PC-3 (cell line): Measurements from ENCODE around the gene MYO9A. TPM values are rescaled to one million over a fixed set of nuclear protein-coding genes. Genes with fewer than 3 reads are reported as not detected.

ENCODE experiments used
- ATAC-seq: fragments of 200-7000 bp; cut with Tn5 transposase; 2 replicates; pipeline ENCODE4 v1.9.1; 2020; ENCODE audit warnings: mild to moderate bottlenecking, moderate library complexity
- Bru-seq: library from RNA; stranded (reverse); fragments of 400-500 nt; gene quantifications from one replicate; lab custom pipeline; 2021; lab: Mats Ljungman, UMichigan
- BruChase-seq, 2 experiments: library from RNA; stranded (reverse); fragments of 400-500 nt; gene quantifications; one replicate each; lab custom pipeline; 2021; lab: Mats Ljungman, UMichigan
- BruUV-seq: library from RNA; stranded (reverse); fragments of 400-500 nt; replicated peaks from 2 replicates; lab custom pipeline; 2021; lab: Mats Ljungman, UMichigan
- CTCF ChIA-PET: fragments of 300-600 bp; sonication (Branson Sonifier 250); formaldehyde crosslinking; loops from one replicate; lab custom pipeline; 2022; ENCODE audit warnings: antibody characterized with exemption; lab: Charles Lee
- POLR2A ChIA-PET: fragments of 300-600 bp; sonication (Branson Sonifier 250); formaldehyde crosslinking; loops from one replicate; lab custom pipeline; 2022; ENCODE audit warnings: antibody characterized with exemption; ENCODE audit not compliant: unreplicated experiment; lab: Charles Lee
- DNase-seq: peaks from one replicate; pipeline ENCODE4 v3.0.0-alpha.2; 2015
- H2AFZ ChIP-seq: fragments of 300-600 bp; sonication (generic); 2 replicates; pipeline ENCODE4 v1.6.0; 2016; ENCODE audit warnings: antibody characterized with exemption, low read length
- H3F3A ChIP-seq: fragments of 300-600 bp; sonication (generic); one replicate; pipeline ENCODE4 v1.6.0; 2017; ENCODE audit warnings: antibody characterized with exemption, low read length, control low read depth, mild to moderate bottlenecking; ENCODE audit not compliant: unreplicated experiment
- H3K27ac ChIP-seq: fragments of 300-600 bp; sonication (generic); 2 replicates; pipeline ENCODE4 v1.5.1; 2016; ENCODE audit warnings: mild to moderate bottlenecking, low read length
- H3K27me3 ChIP-seq: fragments of 300-600 bp; sonication (generic); 2 replicates; pipeline ENCODE4 v1.6.1; 2016; ENCODE audit warnings: low read length, mixed read lengths
- H3K36me3 ChIP-seq: fragments of 300-600 bp; sonication (generic); 2 replicates; pipeline ENCODE4 v1.6.1; 2016; ENCODE audit warnings: low read depth, mixed run types, low read length, mixed read lengths
- H3K4me1 ChIP-seq: fragments of 300-600 bp; sonication (generic); 2 replicates; pipeline ENCODE4 v1.5.1; 2016; ENCODE audit warnings: low read length; ENCODE audit not compliant: insufficient read depth
- H3K4me2 ChIP-seq: fragments of 300-600 bp; sonication (generic); 2 replicates; pipeline ENCODE4 v1.6.0; 2016; ENCODE audit warnings: low read length
- H3K4me3 ChIP-seq: fragments of 300-600 bp; sonication (generic); 2 replicates; pipeline ENCODE4 v1.5.1; 2016; ENCODE audit warnings: mild to moderate bottlenecking, low read length, mixed read lengths
- H3K79me2 ChIP-seq: fragments of 300-600 bp; sonication (generic); 2 replicates; pipeline ENCODE4 v1.6.1; 2017; ENCODE audit warnings: low read length, mixed read lengths
- H3K9ac ChIP-seq: fragments of 300-600 bp; sonication (generic); 2 replicates; pipeline ENCODE4 v1.6.0; 2016; ENCODE audit warnings: mild to moderate bottlenecking, low read length
- H3K9me2 ChIP-seq: fragments of 300-600 bp; sonication (generic); replicated peaks from 2 replicates; pipeline ENCODE4 v1.6.1; 2016; ENCODE audit warnings: mixed run types, low read length, mixed read lengths
- H3K9me3 ChIP-seq: fragments of 300-600 bp; sonication (generic); 2 replicates; pipeline ENCODE4 v1.6.1; 2016; ENCODE audit warnings: low read length, mixed read lengths
- H4K20me1 ChIP-seq: fragments of 300-600 bp; sonication (generic); 2 replicates; pipeline ENCODE4 v1.6.1; 2016; ENCODE audit warnings: low read length, mixed read lengths
- CTCF ChIP-seq: fragments of 300-600 bp; sonication (generic); conservative IDR thresholded peaks from 2 replicates; pipeline ENCODE4 v1.5.1; 2017; ENCODE audit warnings: antibody characterized with exemption, low read depth, mild to moderate bottlenecking, low read length
- EZH2 ChIP-seq: fragments of 300-600 bp; sonication (generic); IDR thresholded peaks from one replicate; pipeline ENCODE4 v1.6.1; 2017; ENCODE audit warnings: antibody characterized with exemption, mild to moderate bottlenecking, low read length; ENCODE audit not compliant: unreplicated experiment
- EZH2phosphoT487 ChIP-seq: fragments of 300-600 bp; sonication (generic); IDR thresholded peaks from 2 replicates; pipeline ENCODE4 v1.6.1; 2018; ENCODE audit warnings: mild to moderate bottlenecking, antibody characterized with exemption, low read length, borderline replicate concordance
- intact Hi-C: fragments of 100-400 bp; cut with micrococcal nuclease; formaldehyde crosslinking; loops from 2 replicates; pipeline ENCODE4 v1.9.0; 2023
- long read RNA-seq: library from polyadenylated mRNA; unstranded; transcript quantifications from one replicate; pipeline ENCODE4 v2.0.0, GENCODE V29; 2021; ENCODE audit not compliant: unreplicated experiment
- total RNA-seq: library from RNA; depleted of rRNA; stranded (reverse); fragments of >200 nt; gene quantifications from 2 replicates; pipeline ENCODE4 v1.2.3, GENCODE V29; 2014; rRNA removed

The MYO9A gene
- total RNA-seq (14.3 and 18.3 TPM in 2 replicates), Bru-seq, nascent RNA (percentile 64 among the genes with signal in this experiment), BruChase-seq, experiment 1, labeled RNA remaining after a 6-hour chase (percentile 61 among the genes with signal in this experiment), BruChase-seq, experiment 2, labeled RNA remaining after a 2-hour chase (percentile 62 among the genes with signal in this experiment)
- long read RNA-seq, full-length matches to known transcripts, result 2 of 23 reads
- long read RNA-seq, partial matches to known transcripts, result 11 of 23 reads
- long read RNA-seq, other reads (novel, unspliced or antisense), result 10 of 23 reads

- H3K36me3 ChIP-seq, result no peaks in the 10 kb centered on the region
- intact Hi-C loops, result loop anchor here (10.0 kb wide), 1 partner anchor 83 kb away; no protein-coding TSS in a partner anchor
- H2AFZ ChIP-seq, result peak within 1 kb of the TSS; percentile 97
- ChIA-PET CTCF (no interaction called here), POLR2A (no interaction called here)
- H3K4me2 ChIP-seq, result peak within 1 kb of the TSS; percentile 97
- H3K9me3 ChIP-seq, result no peaks in the 10 kb centered on the region
- peak within 1 kb of the TSS; percentile 91 for H3K27ac ChIP-seq
- TF ChIP-seq EZH2, result no peak
- TF ChIP-seq EZH2phosphoT487, result peak; percentile 77
- no peak for TF ChIP-seq CTCF
- no peaks in the 10 kb centered on the region for H3K9me2 ChIP-seq
- ATAC-seq, result peak; percentile 61
- peak within 1 kb of the TSS; percentile 78 for H3K4me3 ChIP-seq
- H3F3A ChIP-seq, result no peaks in the 10 kb centered on the region
- 0 out of 2 replicates have a peak, but pooled peaks cover 4% of the 10 kb centered on the region for H4K20me1 ChIP-seq
- peaks cover 10% of the 10 kb centered on the region; the same call in 1 of the 2 replicates for H3K4me1 ChIP-seq
- BruUV-seq, result TSS peak; percentile 83
- DNase-seq, result peak; percentile 98
- peak within 1 kb of the TSS; percentile 97 for H3K9ac ChIP-seq
- no peaks in the 10 kb centered on the region for H3K27me3 ChIP-seq
- H3K79me2 ChIP-seq, result peaks cover 29% of the 10 kb centered on the region
Measured at GRCh38 chr15:72118017-72118978, at the start of gene MYO9A, which contains the start of gene SENP8. Gene MYO9A, minus strand, starts transcription at chr15:72118150. Its CDS starts 71,587 bp downstream, at chr15:72046563. Gene SENP8, plus strand, starts transcription at chr15:72118403. Its CDS starts 21,221 bp downstream, at chr15:72139624.

GRCh38 chr15:72167445-72167844, 49.5 kb upstream of the MYO9A start:
- peaks cover 18% of the 10 kb centered on the region for H3K4me1 ChIP-seq
- ChIA-PET POLR2A (no interaction called here), CTCF (no interaction called here)
- ATAC-seq, result no peak
- H3K79me2 ChIP-seq, result no peaks in the 10 kb centered on the region
- TF ChIP-seq EZH2phosphoT487 (no peak), CTCF (no peak), EZH2 (no peak)
- no peak overlapping the region for H3K27ac ChIP-seq
- no peak overlapping the region for H3K4me3 ChIP-seq
- H3K9me2 ChIP-seq, result no peaks in the 10 kb centered on the region
- H3K4me2 ChIP-seq, result no peak overlapping the region
- H3K9ac ChIP-seq, result no peak overlapping the region
- intact Hi-C loops, result no loop called here
- H3K27me3 ChIP-seq, result no peaks in the 10 kb centered on the region
- H3F3A ChIP-seq, result no peaks in the 10 kb centered on the region
- H3K9me3 ChIP-seq, result no peaks in the 10 kb centered on the region
- H3K36me3 ChIP-seq, result no peaks in the 10 kb centered on the region
- BruUV-seq, result no TSS peak
- no peak for DNase-seq
- H2AFZ ChIP-seq, result no peak overlapping the region
- no peaks in the 10 kb centered on the region for H4K20me1 ChIP-seq
